ENCODE data around the gene CCL26. TPM values are rescaled to one million over a fixed set of nuclear protein-coding genes. Genes with fewer than 3 reads are reported as not detected.
"Not testable (repeated sequence)": the region's sequence is repeated elsewhere in the genome, so short reads cannot be mapped to it uniquely, and the experiment has no call there.

The CCL26 gene
- total RNA-seq, 4 donors from 2014 or later = not detected

DNA sequence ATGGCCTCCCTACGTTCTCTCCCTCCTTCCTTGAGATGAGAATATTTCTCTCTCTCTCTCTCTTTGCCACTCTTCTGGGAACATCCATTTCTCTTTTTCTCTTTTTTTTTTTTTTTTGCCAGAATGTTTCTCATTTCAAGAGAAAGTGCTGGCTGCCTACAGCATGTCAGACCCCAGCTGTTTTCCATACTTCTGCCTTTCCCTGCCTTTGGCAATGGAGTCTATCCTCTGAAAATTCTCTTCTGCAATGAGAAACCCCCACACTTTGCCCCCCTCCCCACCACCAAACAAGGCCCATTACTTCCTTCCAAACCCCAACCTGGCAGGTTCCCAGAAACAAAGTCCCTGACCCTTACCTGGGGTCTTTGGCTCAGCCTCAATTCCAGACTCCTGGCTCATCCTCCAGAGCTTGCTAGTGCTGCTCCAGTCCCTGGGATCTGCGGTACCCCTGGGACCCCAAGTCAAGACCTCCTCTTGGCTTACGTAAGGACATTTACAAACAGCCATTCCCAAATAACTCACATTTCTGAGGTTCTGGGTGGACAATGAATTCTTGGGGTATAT is 17.4 kb upstream of the CCL26 start:
- no peak for DNase-seq
- TF ChIP-seq EP300 (IDR thresholded peaks at IDR 0.05; ENCODE audit: low read depth) (no peak), POLR2AphosphoS5 (IDR thresholded peaks at IDR 0.05) (no peak), POLR2A (IDR thresholded peaks at IDR 0.05) (no peak)
- TF ChIP-seq, protein P1, sequence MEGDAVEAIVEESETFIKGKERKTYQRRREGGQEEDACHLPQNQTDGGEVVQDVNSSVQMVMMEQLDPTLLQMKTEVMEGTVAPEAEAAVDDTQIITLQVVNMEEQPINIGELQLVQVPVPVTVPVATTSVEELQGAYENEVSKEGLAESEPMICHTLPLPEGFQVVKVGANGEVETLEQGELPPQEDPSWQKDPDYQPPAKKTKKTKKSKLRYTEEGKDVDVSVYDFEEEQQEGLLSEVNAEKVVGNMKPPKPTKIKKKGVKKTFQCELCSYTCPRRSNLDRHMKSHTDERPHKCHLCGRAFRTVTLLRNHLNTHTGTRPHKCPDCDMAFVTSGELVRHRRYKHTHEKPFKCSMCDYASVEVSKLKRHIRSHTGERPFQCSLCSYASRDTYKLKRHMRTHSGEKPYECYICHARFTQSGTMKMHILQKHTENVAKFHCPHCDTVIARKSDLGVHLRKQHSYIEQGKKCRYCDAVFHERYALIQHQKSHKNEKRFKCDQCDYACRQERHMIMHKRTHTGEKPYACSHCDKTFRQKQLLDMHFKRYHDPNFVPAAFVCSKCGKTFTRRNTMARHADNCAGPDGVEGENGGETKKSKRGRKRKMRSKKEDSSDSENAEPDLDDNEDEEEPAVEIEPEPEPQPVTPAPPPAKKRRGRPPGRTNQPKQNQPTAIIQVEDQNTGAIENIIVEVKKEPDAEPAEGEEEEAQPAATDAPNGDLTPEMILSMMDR (IDR thresholded peaks at IDR 0.05) = no peak
- in situ Hi-C loops (cut with MboI; ENCODE audit: low pct_ligation_motif_present in 1 of 4, low pct_unique_long_range_greater_than_20kb in 1 of 4, low sequenced_read_pairs in 3 of 4) = no loop called here
- Histone ChIP-seq H3K4me3 (no peak overlapping the region), H3K9me3 (no peaks in the 10 kb centered on the region), H3K36me3 (no peaks in the 10 kb centered on the region), H3K27me3 (no peaks in the 10 kb centered on the region), H3K27ac (no peak overlapping the region), H3K4me1 (peaks cover 0 to 16% (median 11%) of the 10 kb centered on the region in 4 donors)
- WGBS, 2 donors (ENCODE audit: low coverage in 1 of 2) = 89% methylated on average over 1 to 3 of the region's 3 CpGs
- intact Hi-C loops (cut with DNase I; ENCODE audit: low total_unique reads) = no loop called here

GRCh38 chr7:75788154-75788847 is 16.3 kb upstream of the CCL26 start:
- H3K4me1 ChIP-seq = peaks cover 0 to 16% (median 11%) of the 10 kb centered on the region in 4 donors
- DNase-seq; H3K36me3 ChIP-seq; in situ Hi-C loops (cut with MboI; ENCODE audit: low pct_ligation_motif_present in 1 of 4, low pct_unique_long_range_greater_than_20kb in 1 of 4, low sequenced_read_pairs in 3 of 4); intact Hi-C loops (cut with DNase I; ENCODE audit: low total_unique reads); H3K4me3 ChIP-seq; H3K9me3 ChIP-seq; H3K27ac ChIP-seq; H3K27me3 ChIP-seq: not testable (repeated sequence)
- 60 to 75% methylated on average over 8 to 14 of the region's 14 CpGs for whole genome bisulfite sequencing, 2 donors (ENCODE audit: low coverage in 1 of 2)

DNA sequence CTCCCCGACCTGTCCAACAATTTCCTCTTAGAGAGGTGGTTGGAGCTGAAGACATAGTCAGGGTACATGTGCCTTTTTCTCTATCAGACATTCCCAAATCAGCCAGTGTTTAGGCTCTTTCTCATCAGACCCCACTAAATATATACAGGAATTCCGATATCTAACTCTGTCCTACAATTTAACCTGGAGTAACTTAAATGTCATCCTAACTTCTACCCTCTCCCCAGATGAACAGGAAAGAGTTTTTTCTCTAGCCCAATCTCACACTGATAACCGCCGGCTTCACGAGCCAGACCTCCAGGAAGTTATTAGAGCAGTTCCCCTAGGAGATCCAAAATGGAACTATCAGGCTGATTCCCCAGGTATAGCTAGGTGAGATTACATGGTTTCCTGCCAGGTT is 11.0 kb upstream of the CCL26 start:
- intact Hi-C loops (cut with DNase I; ENCODE audit: low total_unique reads); H3K27ac ChIP-seq; H3K36me3 ChIP-seq; H3K4me3 ChIP-seq; H3K27me3 ChIP-seq; in situ Hi-C loops (cut with MboI; ENCODE audit: low pct_ligation_motif_present in 1 of 4, low pct_unique_long_range_greater_than_20kb in 1 of 4, low sequenced_read_pairs in 3 of 4); H3K9me3 ChIP-seq; H3K4me1 ChIP-seq; DNase-seq: not testable (repeated sequence)
- WGBS, 2 donors (ENCODE audit: low coverage in 1 of 2) = 90 to 100% methylated on average over 2 to 5 of the region's 5 CpGs

DNA sequence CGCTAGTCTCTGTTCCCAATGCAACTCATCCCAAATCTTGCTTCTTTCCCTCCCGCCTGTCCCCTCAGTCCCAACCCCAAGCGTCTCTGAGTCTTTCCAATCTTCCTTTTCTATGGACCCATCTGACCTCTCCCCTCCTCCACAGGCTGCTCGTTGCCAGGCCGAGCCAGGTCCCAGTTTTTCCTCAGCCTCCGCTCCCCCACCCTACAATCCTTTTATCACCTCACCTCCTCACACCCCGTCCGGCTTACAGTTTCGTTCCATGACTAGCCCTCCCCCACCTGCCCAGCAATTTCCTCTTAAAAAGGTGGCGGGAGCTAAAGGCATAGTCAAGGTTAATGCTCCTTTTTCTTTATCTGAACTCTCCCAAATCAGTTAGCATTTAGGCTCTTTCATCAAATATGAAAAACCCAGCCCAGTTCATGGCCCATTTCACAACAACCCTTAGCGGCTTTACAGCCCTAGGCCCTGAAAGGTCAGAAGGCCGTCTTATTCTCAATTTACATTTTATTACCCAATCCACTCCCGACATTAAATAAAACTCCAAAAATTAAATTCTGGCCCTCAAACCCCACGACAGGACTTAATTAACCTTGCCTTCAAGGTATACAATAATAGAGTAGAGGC is 8.7 kb upstream of the CCL26 start:
- intact Hi-C loops (cut with DNase I; ENCODE audit: low total_unique reads); in situ Hi-C loops (cut with MboI; ENCODE audit: low pct_ligation_motif_present in 1 of 4, low pct_unique_long_range_greater_than_20kb in 1 of 4, low sequenced_read_pairs in 3 of 4); H3K4me3 ChIP-seq; H3K4me1 ChIP-seq; H3K36me3 ChIP-seq; H3K27ac ChIP-seq; H3K27me3 ChIP-seq; H3K9me3 ChIP-seq: not testable (repeated sequence)
- 45 to 52% methylated on average over 8 to 14 of the region's 14 CpGs for WGBS, 2 donors (ENCODE audit: low coverage in 1 of 2)
- DNase-seq = peak; percentile 35

DNA sequence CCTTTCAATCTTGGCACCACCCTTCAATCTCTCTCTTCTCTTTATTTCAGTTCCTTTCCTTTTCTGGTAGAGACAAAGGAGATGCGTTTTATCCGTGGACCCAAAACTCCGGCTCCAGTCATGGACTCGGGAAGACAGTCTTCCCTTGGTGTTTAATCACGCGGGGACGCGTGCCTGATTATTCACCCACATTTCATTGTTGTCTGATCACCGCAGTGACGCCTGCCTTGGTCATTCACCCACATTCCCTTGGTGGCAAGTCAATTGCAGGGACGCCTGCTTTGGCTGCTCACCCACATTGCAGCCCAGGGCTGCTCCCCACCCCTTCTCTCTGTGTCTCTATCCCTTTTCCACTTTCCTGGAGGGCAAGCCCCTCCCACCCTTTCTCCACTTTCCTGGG is 7.5 kb upstream of the CCL26 start:
- intact Hi-C loops (cut with DNase I; ENCODE audit: low total_unique reads); H3K27ac ChIP-seq; H3K36me3 ChIP-seq; DNase-seq; in situ Hi-C loops (cut with MboI; ENCODE audit: low pct_ligation_motif_present in 1 of 4, low pct_unique_long_range_greater_than_20kb in 1 of 4, low sequenced_read_pairs in 3 of 4); H3K4me1 ChIP-seq; H3K27me3 ChIP-seq; H3K4me3 ChIP-seq; H3K9me3 ChIP-seq: not testable (repeated sequence)
- WGBS, 2 donors (ENCODE audit: low coverage in 1 of 2) = 86 to 88% methylated on average over 3 to 11 of the region's 11 CpGs

- H3K4me1 ChIP-seq; DNase-seq; in situ Hi-C loops (cut with MboI; ENCODE audit: low pct_ligation_motif_present in 1 of 4, low pct_unique_long_range_greater_than_20kb in 1 of 4, low sequenced_read_pairs in 3 of 4); H3K36me3 ChIP-seq; H3K4me3 ChIP-seq; H3K27me3 ChIP-seq; H3K9me3 ChIP-seq; H3K27ac ChIP-seq; intact Hi-C loops (cut with DNase I; ENCODE audit: low total_unique reads): not testable (repeated sequence)
- WGBS, 2 donors (ENCODE audit: low coverage in 1 of 2) = 57 to 73% methylated on average over 3 to 11 of the region's 11 CpGs
These were observed 7.0 kb upstream of the CCL26 start for GRCh38 chr7:75779035-75779434.
